Panc1 (cell line): ENCODE measurements around the gene BPIFA2. TPM values are rescaled to one million over a fixed set of nuclear protein-coding genes. Genes with fewer than 3 reads are reported as not detected.

Source experiments
- ATAC-seq: fragments of 200-7000 bp; cut with Tn5 transposase; 2 replicates; pipeline ENCODE4 v1.9.1; 2020; ENCODE audit warnings: mild to moderate bottlenecking, moderate library complexity
- BruUV-seq: library from RNA; stranded (reverse); fragments of 400-500 nt; replicated peaks from 2 replicates; lab custom pipeline; 2021; lab: Mats Ljungman, UMichigan
- CTCF ChIA-PET: fragments of 300-600 bp; sonication (Branson Sonifier 250); formaldehyde crosslinking; loops from one replicate; lab custom pipeline; 2022; ENCODE audit warnings: antibody characterized with exemption; lab: Charles Lee
- POLR2A ChIA-PET: fragments of 300-600 bp; sonication (Branson Sonifier 250); formaldehyde crosslinking; loops from one replicate; lab custom pipeline; 2022; ENCODE audit warnings: antibody characterized with exemption; lab: Charles Lee
- DNase-seq: peaks from one replicate; pipeline ENCODE4 v3.0.0-alpha.2; 2010; ENCODE audit warnings: low read depth, low spot score
- H3K27ac ChIP-seq: 2 replicates; pipeline ENCODE4 v1.5.1; 2011; ENCODE audit warnings: mild to moderate bottlenecking, low read length, inconsistent platforms
- H3K27me3 ChIP-seq: fragments of 200-500 bp; sonication (Bioruptor generic); 2 replicates; pipeline ENCODE4 v1.6.0; 2014; ENCODE audit warnings: low read length, inconsistent platforms; ENCODE audit not compliant: control insufficient read depth, insufficient read depth
- H3K36me3 ChIP-seq: fragments of 200-500 bp; sonication (Bioruptor generic); 2 replicates; pipeline ENCODE4 v1.5.1; 2014; ENCODE audit warnings: inconsistent platforms, mild to moderate bottlenecking, low read length, moderate library complexity; ENCODE audit not compliant: control insufficient read depth, insufficient read depth
- H3K4me1 ChIP-seq: 2 replicates; pipeline ENCODE4 v1.5.1; 2011; ENCODE audit warnings: inconsistent platforms, mild to moderate bottlenecking, low read length, moderate library complexity; ENCODE audit not compliant: control insufficient read depth, insufficient read depth
- H3K4me3 ChIP-seq, 2 experiments: 2 replicates each; pipeline ENCODE4 v1.5.1; 2011 to 2012; ENCODE audit warnings: low read depth in 2 of 2, low read length in 2 of 2, mild to moderate bottlenecking in 2 of 2, inconsistent platforms in 1 of 2, moderate library complexity in 1 of 2
- H3K9me3 ChIP-seq: fragments of 200-500 bp; sonication (Bioruptor generic); 2 replicates; pipeline ENCODE4 v1.5.1; 2014; ENCODE audit warnings: low read depth, mild to moderate bottlenecking, inconsistent platforms, low read length, moderate library complexity; ENCODE audit not compliant: control insufficient read depth, insufficient read depth
- CTCF ChIP-seq: fragments of 450-650 bp; IDR thresholded peaks from 2 replicates; pipeline ENCODE4 v1.5.1; 2017; ENCODE audit warnings: mild to moderate bottlenecking
- POLR2AphosphoS5 ChIP-seq: IDR thresholded peaks from 2 replicates; pipeline ENCODE4 v1.6.1; 2012; ENCODE audit warnings: mild to moderate bottlenecking, low read depth, low read length, moderate library complexity
- REST ChIP-seq, 2 experiments: IDR thresholded peaks; 2 replicates each; pipeline ENCODE4 v1.6.1; 2011 to 2012; ENCODE audit warnings: low read depth in 2 of 2, control low read depth in 1 of 2, low read length in 1 of 2, mild to moderate bottlenecking in 1 of 2, moderate library complexity in 1 of 2; ENCODE audit not compliant: insufficient read depth in 1 of 2
- SIN3A ChIP-seq: IDR thresholded peaks from 2 replicates; pipeline ENCODE4 v1.6.1; 2012; ENCODE audit warnings: low read depth, mild to moderate bottlenecking, low read length, moderate library complexity, borderline replicate concordance; ENCODE audit not compliant: insufficient read depth
- TCF7L2 ChIP-seq: IDR thresholded peaks from 2 replicates; pipeline ENCODE4 v1.6.1; 2011; ENCODE audit warnings: mild to moderate bottlenecking, low read depth, low read length, inconsistent platforms
- in situ Hi-C: cut with HindIII; loops from 2 replicates; pipeline ENCODE4 v1.10.0; 2016; ENCODE audit warnings: low sequenced_read_pairs, low pct_unique_long_range_greater_than_20kb
- intact Hi-C: fragments of 100-400 bp; cut with micrococcal nuclease; formaldehyde crosslinking; loops from one replicate; pipeline ENCODE4 v1.10.0; 2022; ENCODE audit not compliant: unreplicated experiment
- total RNA-seq: library from RNA; stranded (reverse); gene quantifications from one replicate; pipeline ENCODE4 v1.2.1, GENCODE V29; 2021; ENCODE audit not compliant: unreplicated experiment

The BPIFA2 gene
- total RNA-seq, 1 experiment from 2014 or later: not detected

- no peak overlapping the region for H3K4me3 ChIP-seq
- ChIA-PET CTCF (no interaction called here), POLR2A (no interaction called here)
- ATAC-seq (no peak), DNase-seq (no peak)
- TF ChIP-seq REST (IDR thresholded peaks at IDR 0.05; ENCODE audit: insufficient read depth in 1 of 2, low read depth in 2 of 2, low read length in 1 of 2) (no peak), CTCF (no peak), SIN3A (no peak), TCF7L2 (no peak), POLR2AphosphoS5 (no peak)
- H3K9me3 ChIP-seq: no peaks in the 10 kb centered on the region
- no peak overlapping the region for H3K27ac ChIP-seq
- in situ Hi-C loops: no loop called here
- H3K36me3 ChIP-seq: no peaks in the 10 kb centered on the region
- no peaks in the 10 kb centered on the region for H3K4me1 ChIP-seq
- intact Hi-C loops: no loop called here
- BruUV-seq: no TSS peak
- peaks cover 3% of the 10 kb centered on the region; the same call in 1 of the 2 replicates for H3K27me3 ChIP-seq
These were observed 28.5 kb upstream of the BPIFA2 start for GRCh38 chr20:33139467-33139866.

- H3K27ac ChIP-seq: no peak overlapping the region
- no peaks in the 10 kb centered on the region for H3K9me3 ChIP-seq
- ATAC-seq (no peak), DNase-seq (no peak)
- in situ Hi-C loops: no loop called here
- no peak overlapping the region for H3K4me3 ChIP-seq
- no TSS peak for BruUV-seq
- TF ChIP-seq TCF7L2 (no peak), REST (IDR thresholded peaks at IDR 0.05; ENCODE audit: insufficient read depth in 1 of 2, low read depth in 2 of 2, low read length in 1 of 2) (no peak), SIN3A (no peak), POLR2AphosphoS5 (no peak), CTCF (no peak)
- no peaks in the 10 kb centered on the region for H3K4me1 ChIP-seq
- no peaks in the 10 kb centered on the region for H3K36me3 ChIP-seq
- intact Hi-C loops: no loop called here
- peaks cover 11% of the 10 kb centered on the region; the same call in 1 of the 2 replicates for H3K27me3 ChIP-seq
- POLR2A ChIA-PET: no interaction called here
- CTCF ChIA-PET: no interaction called here
These were observed 22.4 kb upstream of the BPIFA2 start for GRCh38 chr20:33145521-33145920.
